GM21737 (cell line): ENCODE measurements around the gene CMAS.
"Not testable (repeated sequence)": the region's sequence is repeated elsewhere in the genome, so short reads cannot be mapped to it uniquely, and the experiment has no call there.

Experiments used
- ATAC-seq: cut with Tn5 transposase; IDR thresholded peaks from one replicate; pipeline ENCODE4 v1.9.1; 2021; ENCODE audit warnings: mild to moderate bottlenecking, moderate library complexity; ENCODE audit not compliant: unreplicated experiment

The CMAS gene

DNA sequence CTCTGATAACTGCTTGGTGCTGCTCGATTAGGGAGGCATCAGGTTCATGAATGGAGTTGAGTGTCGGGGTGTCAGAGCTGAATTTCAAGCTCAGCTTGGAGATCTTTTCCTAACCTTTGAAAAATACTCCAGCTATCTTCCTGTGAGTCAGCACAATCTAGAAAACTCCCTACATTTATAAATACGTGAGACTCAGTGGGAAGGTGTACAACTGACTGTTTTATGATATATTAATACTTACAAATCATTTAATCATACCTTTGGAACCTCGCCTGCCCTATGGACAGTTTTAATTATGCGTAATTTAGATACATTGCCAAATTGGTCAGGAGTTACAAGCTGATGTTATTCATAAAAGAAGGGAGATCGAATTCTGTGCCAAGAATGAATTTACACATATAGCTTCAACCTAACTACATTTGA is 961 bp downstream of the CMAS start:
- ATAC-seq, result no peak

DNA sequence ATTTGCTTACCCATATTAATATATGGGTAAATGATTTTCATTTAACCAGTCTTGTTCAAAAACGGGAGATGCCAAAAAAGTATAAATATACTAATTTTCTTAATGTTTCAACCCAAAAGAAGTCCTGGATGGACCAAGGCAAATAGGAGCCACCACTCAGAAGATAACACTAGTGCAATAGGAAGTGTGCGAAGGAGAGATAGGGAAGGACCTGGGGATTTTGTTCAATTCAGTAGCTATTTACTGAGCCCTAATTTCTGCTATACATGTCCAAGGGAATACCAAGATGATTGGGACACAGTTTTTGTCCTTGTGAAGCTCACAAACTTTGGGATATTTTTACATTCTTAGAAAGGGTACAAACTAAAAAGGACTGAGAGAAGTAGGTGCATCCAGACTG is 1.5 kb downstream of the CMAS start:
- no peak for ATAC-seq

- no peak for ATAC-seq
Observed at GRCh38 chr12:22048351-22049041, 2.5 kb downstream of the CMAS start.

DNA sequence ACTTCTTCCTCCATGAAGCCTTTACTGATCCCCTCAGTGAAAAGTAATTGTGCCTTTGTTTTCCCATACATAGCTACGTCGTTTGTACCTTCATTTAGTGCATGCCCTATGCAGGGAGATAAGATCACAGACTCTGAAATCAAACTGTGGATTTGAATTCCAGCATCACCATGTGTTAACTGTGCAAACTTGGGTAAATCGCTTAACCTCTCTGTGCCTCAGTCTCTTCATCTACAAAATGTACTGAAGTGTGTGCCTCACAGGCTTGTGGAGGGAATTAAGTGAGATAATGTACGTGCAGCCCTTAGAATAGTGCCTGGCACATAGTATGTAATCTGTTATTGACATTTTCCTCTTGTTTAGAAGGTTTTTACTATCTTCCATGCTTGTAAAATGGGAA is 4.1 kb downstream of the CMAS start:
- no peak for ATAC-seq

DNA sequence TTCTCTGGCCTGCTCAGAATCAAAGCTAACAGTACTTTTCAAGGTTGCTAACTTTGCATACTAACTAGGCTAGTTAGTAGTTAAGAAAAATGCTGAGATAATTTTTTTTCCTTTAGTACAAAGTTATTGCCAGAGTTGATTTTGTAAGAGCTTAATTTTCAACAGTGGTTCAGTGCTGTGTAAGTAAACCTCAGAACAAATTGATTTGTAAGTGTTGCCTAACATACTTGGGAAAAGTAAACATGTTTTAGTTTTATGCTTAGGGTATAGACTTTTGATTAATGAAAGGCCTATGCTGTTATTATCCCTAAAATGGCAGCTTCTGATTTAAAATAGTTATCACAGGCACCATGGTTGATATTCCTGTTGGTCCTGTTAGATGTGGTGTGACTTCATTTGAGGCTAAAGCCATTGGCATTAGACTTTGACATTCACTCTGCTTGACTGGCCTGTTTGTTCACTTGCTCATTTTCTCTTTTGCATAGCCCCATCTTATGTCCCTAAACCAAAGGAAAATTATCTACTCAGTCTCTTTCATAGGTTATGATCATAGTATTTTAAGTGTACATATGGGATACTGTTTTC is 5.2 kb downstream of the CMAS start:
- no peak for ATAC-seq

DNA sequence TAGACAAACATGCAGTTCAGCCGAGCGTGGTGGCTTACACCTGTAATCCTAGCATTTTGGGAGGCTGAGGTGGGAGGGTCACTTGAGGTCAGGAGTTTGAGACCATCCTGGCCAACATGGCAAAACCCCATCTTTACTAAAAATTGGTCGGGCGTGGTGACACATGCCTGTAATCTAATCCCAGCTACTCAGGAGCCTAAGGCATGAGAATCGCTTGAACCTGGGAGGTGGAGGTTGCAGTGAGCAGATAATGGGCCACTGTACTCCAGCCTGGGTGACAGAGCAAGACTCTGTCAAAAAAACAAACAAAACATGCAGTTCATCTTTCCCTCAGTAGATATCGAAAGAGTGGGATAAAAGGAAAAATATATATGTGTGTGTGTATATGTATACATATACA is 7.0 kb downstream of the CMAS start:
- not testable (repeated sequence) for ATAC-seq

DNA sequence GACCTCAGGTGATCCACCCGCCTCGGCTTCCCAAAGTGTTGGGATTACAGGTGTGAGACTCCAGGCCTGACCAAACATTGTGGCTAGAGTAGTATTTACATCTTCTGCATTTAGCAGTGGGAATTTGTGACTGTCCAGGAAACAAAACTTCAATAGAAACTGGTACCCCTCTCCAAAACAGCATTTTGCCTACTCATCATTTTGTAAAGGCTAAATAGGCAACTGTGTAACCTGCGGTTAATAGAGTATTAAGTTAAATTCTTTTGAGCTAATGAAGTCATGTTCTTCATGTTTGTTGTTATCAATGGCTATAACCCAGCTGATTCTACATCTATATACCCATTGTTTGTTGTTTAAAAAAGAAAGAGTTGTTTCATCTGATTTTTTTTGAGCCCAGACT is 8.1 kb downstream of the CMAS start:
- no peak for ATAC-seq

GRCh38 chr12:22056607-22057006 is 10.6 kb downstream of the CMAS start:
- no peak for ATAC-seq

DNA sequence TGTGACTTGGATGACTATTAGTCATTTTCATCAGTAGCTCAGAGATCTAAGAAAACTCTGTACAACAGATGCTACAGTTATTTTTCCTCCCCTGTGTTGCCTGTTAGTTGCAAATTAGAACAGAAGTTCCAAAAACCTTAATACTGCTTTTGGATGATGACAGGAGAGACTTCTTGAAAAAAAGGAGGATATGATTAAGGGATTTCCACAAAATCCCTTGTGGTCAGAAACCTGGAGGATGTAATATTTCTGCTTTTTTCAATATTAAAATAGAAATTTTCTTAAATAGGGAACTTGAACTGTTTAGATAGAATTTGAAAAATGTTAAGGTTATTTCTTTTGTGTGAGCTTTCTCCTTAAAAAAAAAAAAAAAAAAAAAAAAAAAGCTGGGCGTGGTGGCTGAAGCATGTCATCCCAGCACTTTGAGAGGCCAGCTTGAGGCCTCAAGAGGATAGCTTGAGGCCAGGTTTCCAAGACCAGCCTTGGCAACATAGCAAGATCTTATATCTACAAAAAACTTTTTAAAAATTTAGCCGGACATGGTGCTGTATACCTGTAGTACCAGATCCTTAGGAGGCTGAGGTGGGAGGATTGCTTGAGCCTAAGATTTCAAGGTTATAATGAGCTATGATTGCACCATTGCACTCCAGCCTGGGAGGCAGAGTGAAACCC is 14.1 kb downstream of the CMAS start:
- ATAC-seq, result no peak

GRCh38 chr12:22064968-22065367 is 18.9 kb downstream of the CMAS start:
- ATAC-seq, result no peak

DNA sequence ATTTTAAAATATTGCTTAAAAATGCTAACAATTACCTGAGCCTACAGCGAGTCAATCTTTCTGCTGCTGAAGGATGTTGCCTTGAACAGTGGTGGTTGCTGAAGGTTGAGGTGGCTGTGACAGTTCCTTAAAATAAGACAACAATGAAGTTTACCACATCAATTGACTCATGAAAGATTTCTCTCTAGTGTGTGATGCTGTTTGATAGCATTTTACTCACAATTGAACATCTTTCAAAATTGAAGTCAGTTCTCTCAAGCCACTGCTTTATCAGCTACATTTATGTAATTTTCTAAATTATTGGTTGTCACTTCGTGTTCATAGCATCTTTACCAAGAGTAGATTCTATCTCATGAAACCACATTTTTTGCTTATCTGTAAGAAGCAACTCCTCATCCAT is 20.3 kb downstream of the CMAS start:
- ATAC-seq, result no peak

DNA sequence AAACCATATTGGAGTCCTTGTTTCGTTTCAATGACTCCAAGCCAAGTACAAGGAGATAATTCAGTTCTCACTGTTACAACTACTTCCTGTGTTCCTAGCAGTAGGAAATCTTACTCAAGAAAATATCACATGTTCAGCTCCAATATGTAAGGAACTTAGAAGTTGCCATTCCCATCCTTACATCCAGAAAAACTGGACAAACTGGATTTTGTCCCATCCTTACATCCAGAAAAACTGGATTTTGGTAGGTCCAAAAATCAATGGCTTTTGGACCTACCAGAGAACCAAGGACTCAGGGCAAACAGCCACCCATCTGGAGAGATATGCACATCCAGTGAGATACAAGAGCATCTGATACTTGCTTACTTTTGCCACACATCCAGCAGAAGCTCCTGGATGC is 23.8 kb downstream of the CMAS start:
- ATAC-seq, result no peak

- no peak for ATAC-seq
Observed at GRCh38 chr12:22082190-22082701, 36.2 kb downstream of the CMAS start.

DNA sequence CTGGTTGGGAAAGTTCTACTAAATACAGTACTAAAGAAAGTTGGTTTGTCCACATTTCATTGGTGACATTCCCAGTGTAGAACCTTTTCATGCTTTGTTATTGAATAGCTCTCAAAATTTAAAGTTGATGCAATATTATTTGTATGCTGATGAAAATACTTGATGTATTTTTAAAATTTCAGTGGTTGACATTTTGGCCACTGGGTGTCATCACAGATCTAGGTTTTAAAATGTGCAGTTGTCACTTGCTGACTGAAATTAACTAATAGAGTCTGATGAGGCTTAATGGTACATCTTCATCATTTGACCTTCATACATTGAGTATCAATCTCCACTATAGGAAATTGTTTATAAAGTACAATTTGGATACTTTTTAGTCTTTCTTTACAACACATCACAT is 37.1 kb downstream of the CMAS start:
- no peak for ATAC-seq

- ATAC-seq, result no peak
Observed at GRCh38 chr12:22084852-22085251, 38.8 kb downstream of the CMAS start.

GRCh38 chr12:22088886-22089285 is 42.9 kb downstream of the CMAS start:
- no peak for ATAC-seq

GRCh38 chr12:22089486-22089885 is 43.5 kb downstream of the CMAS start:
- ATAC-seq, result no peak

DNA sequence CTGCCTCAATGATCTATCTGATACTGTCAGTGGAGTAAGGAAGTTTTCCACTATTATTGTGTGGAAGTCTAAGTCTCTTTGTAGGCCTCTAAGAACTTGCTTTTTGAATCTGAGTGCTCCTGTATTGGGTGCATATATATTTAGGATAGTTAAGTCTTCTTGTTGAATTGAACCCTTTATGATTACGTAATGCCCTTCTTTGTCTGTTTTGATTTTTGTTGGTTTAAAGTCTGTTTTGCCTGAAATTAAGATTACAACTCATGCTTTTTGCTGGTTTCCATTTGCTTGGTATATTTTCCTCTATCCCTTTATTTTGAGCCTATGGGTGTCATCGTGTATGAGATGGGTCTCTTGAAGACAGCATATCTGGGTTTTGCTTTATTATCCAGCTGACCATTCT is 53.0 kb downstream of the CMAS start:
- ATAC-seq, result not testable (repeated sequence)

GRCh38 chr12:22100958-22101748 is 55.1 kb downstream of the CMAS start:
- ATAC-seq, result peak; percentile 61

DNA sequence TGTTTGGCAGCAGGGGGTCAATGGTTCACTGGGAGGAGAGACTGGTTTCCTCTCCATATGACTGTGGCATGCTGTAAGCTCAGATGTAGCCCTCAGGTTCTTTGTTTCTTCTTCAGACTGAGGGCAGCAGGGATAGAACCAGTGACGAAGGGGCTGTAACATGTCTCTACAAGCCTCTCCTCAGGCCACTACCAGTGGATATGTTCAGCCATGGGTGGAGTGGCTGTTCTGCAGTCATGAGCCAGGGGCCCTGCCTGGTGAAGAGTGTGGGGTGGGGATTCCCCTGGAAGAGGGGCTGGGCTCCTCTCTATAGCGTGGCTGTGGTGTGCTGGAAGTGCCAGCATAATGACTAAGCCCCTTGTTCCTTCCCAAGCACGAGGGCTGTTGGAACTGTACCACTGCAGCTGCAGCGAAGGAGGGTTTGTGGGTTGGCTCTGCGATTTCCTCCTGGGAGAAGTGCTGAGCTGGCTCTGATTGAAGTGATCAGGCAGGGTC is 55.8 kb downstream of the CMAS start:
- peak; percentile 24 for ATAC-seq

DNA sequence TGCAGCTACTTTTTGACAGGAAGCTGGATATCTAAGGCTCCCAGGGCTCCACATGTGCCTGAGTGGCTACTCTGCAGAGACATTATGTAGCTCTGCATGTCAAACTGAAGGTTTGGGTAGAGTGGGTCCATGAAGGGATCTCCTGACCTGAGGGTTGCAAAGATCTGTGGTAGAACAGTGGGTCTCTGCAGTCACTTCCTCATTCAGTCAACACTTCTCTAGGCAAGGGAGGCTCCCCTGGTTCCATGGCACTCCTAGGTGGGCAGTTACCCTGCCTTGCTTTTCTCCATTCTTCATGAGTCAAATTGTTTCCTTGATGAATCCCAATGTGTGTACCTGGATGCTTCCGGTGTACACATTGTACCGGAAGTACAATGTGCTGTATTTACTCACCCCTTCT is 57.4 kb downstream of the CMAS start:
- ATAC-seq, result no peak
